ENCODE measurements around the gene PSMD3. TPM values are rescaled to one million over a fixed set of nuclear protein-coding genes. Genes with fewer than 3 reads are reported as not detected.
A peak's percentile ranks its signal among the peaks of the same experiment; 100 is the strongest.

The PSMD3 gene
- total and polyA plus RNA-seq, 2 of the 4 experiments (the other 2 are of a cell fraction), result 123 to 155 TPM

DNA sequence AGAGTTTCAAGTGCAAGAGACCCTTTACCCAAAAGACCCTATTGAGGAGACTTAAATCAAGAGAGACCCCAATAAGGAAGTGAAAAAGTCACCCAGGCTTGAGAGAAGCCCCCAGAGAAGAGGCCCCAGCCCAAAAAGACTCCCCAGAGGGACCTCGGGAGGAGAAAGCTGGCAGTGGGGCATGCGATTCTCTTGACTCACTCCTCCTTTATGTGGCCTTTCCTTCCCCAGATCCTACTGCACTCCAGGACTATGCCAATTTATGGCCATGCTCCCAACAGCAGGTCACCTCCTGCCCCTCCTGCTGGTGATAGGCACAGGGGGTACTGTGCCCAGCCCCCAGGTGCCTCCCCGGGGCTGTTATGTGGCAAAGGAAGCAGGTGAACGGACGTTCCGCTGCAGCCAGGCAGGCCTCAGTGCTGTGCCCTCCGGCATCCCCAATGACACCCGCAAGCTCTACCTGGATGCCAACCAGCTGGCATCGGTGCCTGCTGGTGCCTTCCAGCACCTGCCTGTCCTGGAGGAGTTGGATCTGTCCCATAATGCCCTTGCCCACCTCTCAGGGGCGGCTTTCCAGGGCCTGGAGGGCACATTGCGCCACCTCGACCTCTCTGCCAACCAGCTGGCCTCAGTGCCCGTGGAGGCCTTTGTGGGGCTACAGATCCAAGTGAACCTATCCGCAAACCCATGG lies 36.8 kb upstream of the PSMD3 start:
- no TSS peak for BruUV-seq (replicated peaks)
- ATAC-seq (ENCODE audit: low read depth) (no peak), DNase-seq (no peak)
- Histone ChIP-seq H3K79me1 (ENCODE audit: low read depth in 1 of 2, low read length in 2 of 2) (no peaks in the 10 kb centered on the region), H4K91ac (ENCODE audit: insufficient read depth, low read depth, low read length) (no peak overlapping the region), H3K23ac (ENCODE audit: low read depth, low read length) (no peak overlapping the region), H2AK9ac (replicated peaks; ENCODE audit: low read depth, low read length, poor library complexity) (peak overlapping the region; percentile 58), H4K5ac (ENCODE audit: low read depth, low read length) (no peak overlapping the region), H3K4me1 (ENCODE audit: control insufficient read depth, insufficient read depth, low read length) (peaks cover 9% of the 10 kb centered on the region), H4K20me1 (ENCODE audit: insufficient read depth, low read length) (no peaks in the 10 kb centered on the region; the same call in 1 of the 2 replicates), H3K9ac (ENCODE audit: low read depth, low read length) (no peak overlapping the region), H2BK15ac (ENCODE audit: low read depth, low read length) (no peak overlapping the region), H3K4ac (ENCODE audit: low read depth, low read length) (no peak overlapping the region), H4K8ac (ENCODE audit: low read depth in 2 of 2, low read length in 2 of 2) (no peak overlapping the region), H2BK20ac (ENCODE audit: low read depth, low read length) (no peak overlapping the region), H3K36me3 (ENCODE audit: control insufficient read depth, insufficient read depth, low read length) (no peaks in the 10 kb centered on the region), H3K4me2 (ENCODE audit: low read depth, low read length) (no peak overlapping the region), H3K18ac (ENCODE audit: low read depth, low read length) (no peak overlapping the region), H3K14ac (replicated peaks; ENCODE audit: low read depth, low read length) (no peak overlapping the region), H2BK5ac (ENCODE audit: low read depth, low read length, poor library complexity, severe bottlenecking) (no peak overlapping the region), H3K56ac (ENCODE audit: extremely low read depth, insufficient read depth, low read length) (no peak overlapping the region), H3K27me3 (ENCODE audit: control insufficient read depth, insufficient read depth, low read length) (peaks cover 7% of the 10 kb centered on the region), H3K27ac (ENCODE audit: insufficient read depth, low read length) (no peak overlapping the region), H2AK5ac (ENCODE audit: low read depth, low read length) (no peak overlapping the region), H3K9me3 (ENCODE audit: control insufficient read depth, insufficient read depth, low read length) (no peaks in the 10 kb centered on the region), H3K4me3 (ENCODE audit: insufficient read depth, low read depth, low read length) (no peak overlapping the region), H2AFZ (replicated peaks; ENCODE audit: low read length, poor library complexity) (no peak overlapping the region), H2BK120ac (ENCODE audit: low read depth, low read length) (no peak overlapping the region), H3K9me1 (ENCODE audit: insufficient read depth, low read length) (peaks cover 10% of the 10 kb centered on the region)
- no peak for TF ChIP-seq CHD1 (IDR thresholded peaks at IDR 0.05; ENCODE audit: low read depth, low read length)
- no peak for TF ChIP-seq FOS (IDR thresholded peaks at IDR 0.05; ENCODE audit: low read depth, low read length)
- no peak for TF ChIP-seq MAFK (IDR thresholded peaks at IDR 0.05; ENCODE audit: low read depth, low read length)
- no peak for TF ChIP-seq POLR2A (IDR thresholded peaks at IDR 0.05; ENCODE audit: low read depth, low read length)
- TF ChIP-seq MAZ (IDR thresholded peaks at IDR 0.05; ENCODE audit: borderline replicate concordance, low read depth, low read length), result no peak
- TF ChIP-seq RCOR1 (IDR thresholded peaks at IDR 0.05; ENCODE audit: insufficient replicate concordance, low read length), result no peak
- no peak for TF ChIP-seq CEBPB (IDR thresholded peaks at IDR 0.05; ENCODE audit: low read depth, low read length)
- TF ChIP-seq BHLHE40 (IDR thresholded peaks at IDR 0.05; ENCODE audit: low read depth, low read length), result no peak
- no peak for TF ChIP-seq CTCF (conservative IDR thresholded peaks at IDR 0.05; ENCODE audit: low read depth, low read length)
- TF ChIP-seq, protein P1, sequence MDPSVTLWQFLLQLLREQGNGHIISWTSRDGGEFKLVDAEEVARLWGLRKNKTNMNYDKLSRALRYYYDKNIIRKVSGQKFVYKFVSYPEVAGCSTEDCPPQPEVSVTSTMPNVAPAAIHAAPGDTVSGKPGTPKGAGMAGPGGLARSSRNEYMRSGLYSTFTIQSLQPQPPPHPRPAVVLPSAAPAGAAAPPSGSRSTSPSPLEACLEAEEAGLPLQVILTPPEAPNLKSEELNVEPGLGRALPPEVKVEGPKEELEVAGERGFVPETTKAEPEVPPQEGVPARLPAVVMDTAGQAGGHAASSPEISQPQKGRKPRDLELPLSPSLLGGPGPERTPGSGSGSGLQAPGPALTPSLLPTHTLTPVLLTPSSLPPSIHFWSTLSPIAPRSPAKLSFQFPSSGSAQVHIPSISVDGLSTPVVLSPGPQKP (IDR thresholded peaks at IDR 0.05; ENCODE audit: borderline replicate concordance, low read depth, low read length), result no peak
- TF ChIP-seq SMC3 (IDR thresholded peaks at IDR 0.05; ENCODE audit: low read depth, low read length), result no peak
- no peak for TF ChIP-seq NFE2L2 (IDR thresholded peaks at IDR 0.05; ENCODE audit: low read depth, low read length)
- TF ChIP-seq MXI1 (IDR thresholded peaks at IDR 0.05; ENCODE audit: borderline replicate concordance, low read depth, low read length), result no peak
- TF ChIP-seq RFX5 (IDR thresholded peaks at IDR 0.05; ENCODE audit: low read depth, low read length), result no peak
- TF ChIP-seq, protein P2, sequence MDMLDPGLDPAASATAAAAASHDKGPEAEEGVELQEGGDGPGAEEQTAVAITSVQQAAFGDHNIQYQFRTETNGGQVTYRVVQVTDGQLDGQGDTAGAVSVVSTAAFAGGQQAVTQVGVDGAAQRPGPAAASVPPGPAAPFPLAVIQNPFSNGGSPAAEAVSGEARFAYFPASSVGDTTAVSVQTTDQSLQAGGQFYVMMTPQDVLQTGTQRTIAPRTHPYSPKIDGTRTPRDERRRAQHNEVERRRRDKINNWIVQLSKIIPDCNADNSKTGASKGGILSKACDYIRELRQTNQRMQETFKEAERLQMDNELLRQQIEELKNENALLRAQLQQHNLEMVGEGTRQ (IDR thresholded peaks at IDR 0.05; ENCODE audit: low read depth, low read length), result no peak
- WGBS, 2 experiments (ENCODE audit: extremely low coverage in 2 of 2, insufficient read length in 1 of 2), result 85% methylated on average over 12 of the region's 14 CpGs; no CpG with 5 or more reads in 1 of the 2 experiments
- dilution Hi-C loops (cut with HindIII; ENCODE audit: low sequenced_read_pairs, unreplicated experiment) (no loop called here), intact Hi-C loops (cut with micrococcal nuclease) (no loop called here), in situ Hi-C loops (cut with MboI; ENCODE audit: low sequenced_read_pairs) (no loop called here)
- ChIA-PET POLR2A (ENCODE audit: unreplicated experiment) (no interaction called here), CTCF (no interaction called here)
